GM21381 (cell line): Measurements from ENCODE around the gene USP47.

Experiments used
- ATAC-seq: cut with Tn5 transposase; IDR thresholded peaks from one replicate; pipeline ENCODE4 v1.9.1; 2021; ENCODE audit warnings: mild to moderate bottlenecking, moderate library complexity; ENCODE audit not compliant: unreplicated experiment

Gene USP47

GRCh38 chr11:11937433-11937832 is 95.7 kb downstream of the USP47 start:
- no peak for ATAC-seq

- ATAC-seq = no peak
Measured at GRCh38 chr11:11937957-11938356, 96.2 kb downstream of the USP47 start.

GRCh38 chr11:11940551-11940950 is 98.8 kb downstream of the USP47 start:
- no peak for ATAC-seq

GRCh38 chr11:11942668-11943067 is 100.9 kb downstream of the USP47 start:
- ATAC-seq = no peak

GRCh38 chr11:11944444-11944843 is 102.7 kb downstream of the USP47 start:
- no peak for ATAC-seq

GRCh38 chr11:11946180-11946579 is 104.4 kb downstream of the USP47 start:
- ATAC-seq = no peak

- no peak for ATAC-seq
Measured at GRCh38 chr11:11946878-11947277, 105.1 kb downstream of the USP47 start.

GRCh38 chr11:11947825-11948224 is 106.1 kb downstream of the USP47 start:
- ATAC-seq = no peak

GRCh38 chr11:11948242-11948947 is 106.6 kb downstream of the USP47 start:
- no peak for ATAC-seq

GRCh38 chr11:11949482-11949881 is 107.7 kb downstream of the USP47 start:
- no peak for ATAC-seq

GRCh38 chr11:11952036-11952435 is 110.3 kb downstream of the USP47 start:
- no peak for ATAC-seq

GRCh38 chr11:11956006-11956405 is 114.2 kb downstream of the USP47 start:
- ATAC-seq = no peak

- no peak for ATAC-seq
Measured at GRCh38 chr11:11958403-11959231, 116.8 kb downstream of the USP47 start.

- no peak for ATAC-seq
Measured at GRCh38 chr11:11959601-11960000, 117.8 kb downstream of the USP47 start.

- ATAC-seq = no peak
Measured at GRCh38 chr11:11960687-11961086, 118.9 kb downstream of the USP47 start.

GRCh38 chr11:11961399-11962028 is 119.7 kb downstream of the USP47 start:
- no peak for ATAC-seq

GRCh38 chr11:11963067-11963466 is 121.3 kb downstream of the USP47 start:
- no peak for ATAC-seq

GRCh38 chr11:11963842-11964773 is 122.3 kb downstream of the USP47 start:
- ATAC-seq = no peak

- ATAC-seq = no peak
Measured at GRCh38 chr11:11964774-11965150, 123.0 kb downstream of the USP47 start.

GRCh38 chr11:11965192-11965591 is 123.4 kb downstream of the USP47 start:
- ATAC-seq = no peak
